HEK293T (cell line): ENCODE results near the gene NSUN2.

ENCODE experiments used
- BHLHE40 ChIP-seq: fragments of 450-650 bp; IDR thresholded peaks from 2 replicates; pipeline ENCODE4 v1.6.1; 2016; ENCODE audit warnings: mild to moderate bottlenecking, moderate library complexity, borderline replicate concordance
- ELF4 ChIP-seq: fragments of 450-650 bp; IDR thresholded peaks from 2 replicates; pipeline ENCODE4 v1.6.1; 2017; ENCODE audit warnings: antibody characterized with exemption
- TARDBP ChIP-seq: fragments of 450-650 bp; IDR thresholded peaks from 2 replicates; pipeline ENCODE4 v1.6.1; 2016

GRCh38 chr5:6570530-6570929 is 62.3 kb downstream of the NSUN2 start:
- TF ChIP-seq BHLHE40: no peak
- no peak for TF ChIP-seq TARDBP
- no peak for TF ChIP-seq ELF4
